ENCODE results near the gene RAF1.
"Not testable (repeated sequence)": the region's sequence is repeated elsewhere in the genome, so short reads cannot be mapped to it uniquely, and the experiment has no call there.

DNA sequence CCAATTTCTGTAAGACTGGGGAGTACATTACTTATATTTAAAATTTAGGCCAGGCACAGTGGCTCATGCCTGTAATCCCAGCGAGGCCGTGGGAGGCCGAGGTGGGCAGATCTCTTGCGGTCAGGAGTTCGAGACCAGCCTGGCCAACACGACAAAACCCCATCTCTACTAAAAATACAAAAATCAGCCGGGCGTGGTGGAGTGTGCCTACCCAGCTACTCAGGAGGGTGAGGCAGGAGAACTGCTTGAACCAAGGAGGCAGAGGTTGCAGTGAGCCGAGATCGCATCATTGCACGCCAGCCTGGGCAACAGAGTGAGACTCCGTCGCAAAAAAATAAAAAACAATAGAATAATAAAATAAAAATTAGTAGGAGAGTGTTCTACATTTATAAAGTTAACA, 2.5 kb downstream of the RAF1 start:
- not testable (repeated sequence) for TF ChIP-seq POLR2A (IDR thresholded peaks at IDR 0.05; ENCODE audit: low read depth, low read length); POLR2AphosphoS5 (IDR thresholded peaks at IDR 0.05; ENCODE audit: low read depth, low read length); POU2F2 (IDR thresholded peaks at IDR 0.05; ENCODE audit: low read depth, low read length); PAX5 (IDR thresholded peaks at IDR 0.05; ENCODE audit: insufficient read depth, low read length, severe bottlenecking); TAF1 (IDR thresholded peaks at IDR 0.05; ENCODE audit: low read depth, low read length)

All from GM12891 (cell line).